Measurements from ENCODE around the gene ALG9.
A peak's percentile ranks its signal among the peaks of the same experiment; 100 is the strongest.

Gene ALG9

DNA sequence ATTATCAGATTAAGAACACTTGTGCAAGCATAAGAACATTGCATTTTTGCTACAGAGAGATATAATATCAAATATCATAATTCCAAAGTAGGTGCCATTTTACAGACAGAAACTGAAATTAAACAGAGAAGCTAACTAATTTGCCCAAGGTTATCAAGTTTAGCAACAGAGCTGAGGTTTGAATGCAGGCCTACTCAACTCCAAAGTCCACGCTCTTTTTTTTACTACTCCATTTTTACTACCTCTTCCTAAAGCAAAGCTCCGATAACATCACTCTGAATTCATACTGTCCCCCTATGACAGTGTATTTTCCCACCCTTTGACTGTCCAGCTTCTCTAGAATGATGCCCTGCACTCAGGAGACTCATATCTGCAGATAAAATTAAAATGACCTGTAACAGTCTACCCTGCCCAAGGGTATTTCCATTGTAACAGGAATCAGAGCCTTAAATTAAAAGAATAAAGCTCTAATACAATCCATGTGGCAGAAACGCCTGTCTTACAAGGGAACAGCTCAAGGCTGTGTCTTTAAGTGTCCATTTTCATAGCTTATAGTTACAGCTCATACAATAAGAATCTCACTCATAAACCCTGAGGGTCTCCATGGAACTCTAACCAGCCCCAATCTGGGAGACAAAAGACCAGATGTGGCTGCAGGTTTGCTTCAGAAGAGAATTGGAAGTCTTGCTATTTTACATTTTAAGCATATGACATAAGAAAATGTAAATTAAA is 36.8 kb downstream of the ALG9 start:
- TF ChIP-seq, protein P1, sequence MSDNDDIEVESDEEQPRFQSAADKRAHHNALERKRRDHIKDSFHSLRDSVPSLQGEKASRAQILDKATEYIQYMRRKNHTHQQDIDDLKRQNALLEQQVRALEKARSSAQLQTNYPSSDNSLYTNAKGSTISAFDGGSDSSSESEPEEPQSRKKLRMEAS (IDR thresholded peaks at IDR 0.05): no peak
- TF ChIP-seq YY1 (IDR thresholded peaks at IDR 0.05; ENCODE audit: low read depth): no peak
- TF ChIP-seq TEAD4 (IDR thresholded peaks at IDR 0.05): no peak
- no peak for TF ChIP-seq RAD21 (IDR thresholded peaks at IDR 0.05; ENCODE audit: low read depth)
- TF ChIP-seq, protein P2, sequence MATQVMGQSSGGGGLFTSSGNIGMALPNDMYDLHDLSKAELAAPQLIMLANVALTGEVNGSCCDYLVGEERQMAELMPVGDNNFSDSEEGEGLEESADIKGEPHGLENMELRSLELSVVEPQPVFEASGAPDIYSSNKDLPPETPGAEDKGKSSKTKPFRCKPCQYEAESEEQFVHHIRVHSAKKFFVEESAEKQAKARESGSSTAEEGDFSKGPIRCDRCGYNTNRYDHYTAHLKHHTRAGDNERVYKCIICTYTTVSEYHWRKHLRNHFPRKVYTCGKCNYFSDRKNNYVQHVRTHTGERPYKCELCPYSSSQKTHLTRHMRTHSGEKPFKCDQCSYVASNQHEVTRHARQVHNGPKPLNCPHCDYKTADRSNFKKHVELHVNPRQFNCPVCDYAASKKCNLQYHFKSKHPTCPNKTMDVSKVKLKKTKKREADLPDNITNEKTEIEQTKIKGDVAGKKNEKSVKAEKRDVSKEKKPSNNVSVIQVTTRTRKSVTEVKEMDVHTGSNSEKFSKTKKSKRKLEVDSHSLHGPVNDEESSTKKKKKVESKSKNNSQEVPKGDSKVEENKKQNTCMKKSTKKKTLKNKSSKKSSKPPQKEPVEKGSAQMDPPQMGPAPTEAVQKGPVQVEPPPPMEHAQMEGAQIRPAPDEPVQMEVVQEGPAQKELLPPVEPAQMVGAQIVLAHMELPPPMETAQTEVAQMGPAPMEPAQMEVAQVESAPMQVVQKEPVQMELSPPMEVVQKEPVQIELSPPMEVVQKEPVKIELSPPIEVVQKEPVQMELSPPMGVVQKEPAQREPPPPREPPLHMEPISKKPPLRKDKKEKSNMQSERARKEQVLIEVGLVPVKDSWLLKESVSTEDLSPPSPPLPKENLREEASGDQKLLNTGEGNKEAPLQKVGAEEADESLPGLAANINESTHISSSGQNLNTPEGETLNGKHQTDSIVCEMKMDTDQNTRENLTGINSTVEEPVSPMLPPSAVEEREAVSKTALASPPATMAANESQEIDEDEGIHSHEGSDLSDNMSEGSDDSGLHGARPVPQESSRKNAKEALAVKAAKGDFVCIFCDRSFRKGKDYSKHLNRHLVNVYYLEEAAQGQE (IDR thresholded peaks at IDR 0.05; ENCODE audit: low read depth): no peak
- TF ChIP-seq TCF12 (IDR thresholded peaks at IDR 0.05; ENCODE audit: low read depth): no peak
- TF ChIP-seq, protein P3, sequence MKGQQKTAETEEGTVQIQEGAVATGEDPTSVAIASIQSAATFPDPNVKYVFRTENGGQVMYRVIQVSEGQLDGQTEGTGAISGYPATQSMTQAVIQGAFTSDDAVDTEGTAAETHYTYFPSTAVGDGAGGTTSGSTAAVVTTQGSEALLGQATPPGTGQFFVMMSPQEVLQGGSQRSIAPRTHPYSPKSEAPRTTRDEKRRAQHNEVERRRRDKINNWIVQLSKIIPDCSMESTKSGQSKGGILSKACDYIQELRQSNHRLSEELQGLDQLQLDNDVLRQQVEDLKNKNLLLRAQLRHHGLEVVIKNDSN (IDR thresholded peaks at IDR 0.05): no peak
- TF ChIP-seq FOXM1 (IDR thresholded peaks at IDR 0.05; ENCODE audit: borderline replicate concordance, low read depth): no peak
- TF ChIP-seq CEBPB (IDR thresholded peaks at IDR 0.05): no peak
- TF ChIP-seq CREB1 (IDR thresholded peaks at IDR 0.05; ENCODE audit: low read depth): no peak
- TF ChIP-seq NFIC (IDR thresholded peaks at IDR 0.05): no peak
- no peak for TF ChIP-seq EGR1 (IDR thresholded peaks at IDR 0.05)

DNA sequence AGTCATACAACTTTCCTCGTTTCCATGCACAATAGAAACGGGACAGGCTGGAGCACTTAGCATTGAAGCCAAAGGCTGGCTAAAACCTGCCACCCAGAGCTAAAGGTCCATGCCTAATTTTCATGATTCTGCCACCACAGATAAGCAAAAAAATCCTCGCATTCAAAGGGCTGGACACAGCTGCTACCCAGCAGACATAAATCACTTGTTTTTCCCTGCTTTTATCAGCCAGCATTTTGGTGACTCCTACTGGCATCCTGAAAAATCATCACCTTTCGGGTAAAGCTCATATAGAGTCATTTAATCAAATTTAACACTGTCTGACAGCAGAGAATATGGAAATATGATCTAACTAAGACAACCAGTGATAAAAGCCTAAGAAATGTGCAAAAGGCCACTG is 37.9 kb downstream of the ALG9 start:
- TF ChIP-seq NFIC (IDR thresholded peaks at IDR 0.05): no peak
- TF ChIP-seq RAD21 (IDR thresholded peaks at IDR 0.05; ENCODE audit: low read depth): peak; percentile 37

DNA sequence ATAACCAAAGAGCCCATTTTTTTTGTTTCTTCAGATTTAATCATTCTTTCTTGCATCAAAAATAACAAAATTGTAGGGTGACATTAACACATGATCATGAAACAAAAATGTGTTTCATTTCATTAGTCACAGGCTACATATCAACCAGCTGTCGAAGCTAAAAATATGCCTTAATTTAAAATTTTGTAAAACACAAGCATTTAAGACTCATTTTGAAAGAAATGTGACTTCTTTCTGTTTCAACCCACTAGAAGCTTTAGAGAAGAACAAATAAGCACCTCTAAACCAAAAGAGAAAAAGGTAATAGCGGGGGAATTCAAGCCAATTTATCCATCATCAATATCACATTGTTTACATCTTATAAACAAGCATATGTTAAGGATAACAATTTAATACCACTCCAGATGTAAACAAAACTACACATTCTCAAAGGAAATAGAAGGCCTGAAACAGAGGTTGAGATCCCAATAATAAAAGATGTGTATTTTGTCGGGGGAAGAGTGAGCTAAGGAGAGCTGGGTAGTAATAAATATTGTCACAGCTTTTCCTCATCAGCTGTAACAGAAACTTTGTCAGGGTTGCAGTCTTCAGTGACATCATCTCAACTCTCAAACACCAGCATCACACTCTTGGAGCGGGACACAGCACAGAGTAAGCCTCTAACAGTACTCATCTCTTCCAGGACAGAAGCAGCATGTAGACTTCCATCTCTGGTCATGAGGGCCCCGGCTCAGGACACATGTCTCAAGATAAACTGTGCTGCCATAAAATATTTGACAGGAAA is 42.0 kb downstream of the ALG9 start:
- no peak for TF ChIP-seq YY1 (IDR thresholded peaks at IDR 0.05; ENCODE audit: low read depth)
- TF ChIP-seq CEBPB (IDR thresholded peaks at IDR 0.05): no peak
- TF ChIP-seq NFIC (IDR thresholded peaks at IDR 0.05): no peak
- TF ChIP-seq, protein P1 (IDR thresholded peaks at IDR 0.05): no peak
- no peak for TF ChIP-seq CREB1 (IDR thresholded peaks at IDR 0.05; ENCODE audit: low read depth)

DNA sequence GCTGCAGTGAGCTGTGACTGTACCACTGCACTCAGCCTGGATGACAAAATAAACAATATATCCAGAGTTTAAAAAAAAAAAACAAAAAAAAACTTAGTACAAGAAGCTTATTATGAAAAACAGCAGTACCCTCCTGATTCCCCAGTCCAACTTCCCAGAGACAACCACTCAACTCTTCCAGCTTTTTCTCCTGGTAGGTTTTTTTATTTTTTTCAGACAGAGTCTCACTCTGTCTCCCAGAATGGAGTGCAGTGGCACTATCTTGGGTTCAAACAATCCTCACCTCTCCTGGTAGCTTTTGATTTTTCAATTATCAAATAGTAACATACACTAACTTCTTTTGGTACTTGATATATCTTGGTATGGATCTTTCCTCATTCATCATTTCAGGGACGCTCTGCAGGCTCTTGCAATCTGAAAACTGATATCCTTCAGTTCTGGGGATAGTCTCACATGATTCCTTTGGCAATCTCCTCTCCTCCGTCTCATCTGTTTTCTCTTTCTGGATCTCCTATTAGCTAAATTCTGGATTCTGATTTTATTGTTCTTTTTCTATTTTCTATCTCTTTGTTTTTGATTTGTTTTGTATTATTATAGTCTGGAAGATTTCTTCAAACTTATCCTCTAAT is 44.9 kb downstream of the ALG9 start:
- TF ChIP-seq TCF12 (IDR thresholded peaks at IDR 0.05; ENCODE audit: low read depth): no peak

DNA sequence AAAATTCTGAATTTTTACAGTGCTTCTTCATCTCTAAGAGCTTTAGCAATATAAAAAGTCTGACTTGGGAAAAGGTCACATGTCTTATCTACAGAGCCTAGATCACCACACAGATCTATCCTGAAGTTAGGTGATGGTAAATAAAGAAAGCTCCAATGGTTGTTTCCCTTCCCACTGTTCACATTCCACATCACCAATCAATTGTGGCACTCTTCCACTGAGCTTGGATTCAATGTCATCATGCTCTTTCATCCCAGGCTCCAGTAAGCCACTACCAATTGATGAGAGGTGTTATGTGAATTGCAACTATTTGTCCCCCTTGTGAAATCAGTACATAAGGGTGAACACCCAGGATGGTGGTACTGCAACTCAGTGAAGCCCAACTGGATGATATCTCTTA is 47.8 kb downstream of the ALG9 start:
- TF ChIP-seq TEAD4 (IDR thresholded peaks at IDR 0.05) (no peak), ZBTB7A (IDR thresholded peaks at IDR 0.05; ENCODE audit: low read depth) (no peak)

DNA sequence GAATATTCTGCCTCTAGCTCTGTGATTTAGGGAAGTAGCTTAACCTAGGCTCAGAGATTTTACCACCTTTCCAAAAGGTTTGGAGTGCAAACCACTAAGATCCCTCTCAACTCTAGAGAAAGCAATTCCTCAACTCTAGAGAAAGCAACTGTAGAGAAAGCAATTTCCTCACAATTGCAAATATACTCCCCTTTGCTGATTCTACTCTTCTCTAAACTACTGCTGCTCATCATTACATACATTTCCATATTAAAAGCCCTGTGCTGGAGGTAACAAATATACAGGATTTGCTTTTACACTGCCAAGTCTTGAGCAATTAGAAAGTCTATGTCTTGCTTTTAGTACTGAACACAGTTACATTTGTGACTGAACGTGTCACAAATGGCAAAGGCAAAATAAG is 48.2 kb downstream of the ALG9 start:
- no peak for TF ChIP-seq NFIC (IDR thresholded peaks at IDR 0.05)
- TF ChIP-seq, protein P1 (IDR thresholded peaks at IDR 0.05): no peak
- TF ChIP-seq TCF12 (IDR thresholded peaks at IDR 0.05; ENCODE audit: low read depth): no peak

DNA sequence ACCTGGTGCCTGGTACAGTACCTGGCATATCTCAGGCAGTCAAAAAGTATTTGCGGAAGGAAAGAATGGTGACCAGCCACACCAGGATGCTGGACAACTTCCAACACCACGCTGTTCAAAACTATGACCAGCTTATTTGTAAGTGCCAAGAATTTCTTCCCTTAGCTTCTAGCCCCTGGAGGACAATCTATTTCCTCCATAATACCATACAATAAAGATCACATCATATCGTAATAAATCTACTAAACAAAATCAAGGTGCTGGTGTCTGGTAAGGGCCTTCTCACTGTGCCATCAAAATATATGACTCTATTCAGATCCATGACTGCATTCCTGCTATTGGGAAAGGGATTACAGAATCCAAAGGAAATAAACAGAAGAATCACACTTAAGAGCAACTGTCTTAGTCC is 51.5 kb downstream of the ALG9 start:
- peak; percentile 91 for TF ChIP-seq NFIC (IDR thresholded peaks at IDR 0.05)
- 0 out of 2 replicates have a peak, but pooled peaks have one; percentile 33 for TF ChIP-seq EP300 (IDR thresholded peaks at IDR 0.05; ENCODE audit: borderline replicate concordance)
- no peak for TF ChIP-seq EGR1 (IDR thresholded peaks at IDR 0.05)
- peak; percentile 27; the same call in 1 of the 2 replicates for TF ChIP-seq TEAD4 (IDR thresholded peaks at IDR 0.05)
- peak; percentile 50; the same call in 1 of the 2 replicates for TF ChIP-seq TCF12 (IDR thresholded peaks at IDR 0.05; ENCODE audit: low read depth)

DNA sequence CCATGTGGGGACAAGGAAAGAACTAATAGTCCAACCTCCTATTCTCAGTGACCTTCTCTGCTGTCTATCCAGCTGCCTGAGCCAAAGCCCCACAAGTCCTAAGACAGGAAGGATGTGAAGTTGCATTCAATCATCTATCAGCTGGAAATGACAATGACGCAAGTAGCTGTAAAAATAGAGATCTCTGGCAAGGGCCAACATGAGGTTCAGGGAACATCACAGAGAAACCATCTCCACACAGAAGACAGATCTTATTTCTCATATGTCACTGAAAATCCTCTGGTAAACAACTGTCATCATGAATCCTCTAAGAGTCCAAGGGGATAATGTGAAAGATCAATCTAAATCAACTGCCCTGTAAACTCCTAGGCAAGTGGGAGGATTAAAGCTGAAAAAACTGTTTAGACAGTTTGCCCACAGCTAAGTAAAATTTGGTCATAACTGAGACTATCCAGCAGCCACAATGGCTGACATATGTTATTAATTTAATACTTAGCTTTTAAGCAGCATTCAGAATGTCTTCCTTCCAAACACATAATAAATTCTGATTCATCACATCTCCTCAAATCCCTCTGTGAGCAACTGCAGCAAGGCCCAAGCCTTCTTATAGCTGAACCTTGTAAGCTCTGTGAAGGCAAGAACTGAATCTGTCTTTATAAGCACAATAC is 52.1 kb downstream of the ALG9 start:
- TF ChIP-seq, protein P1 (IDR thresholded peaks at IDR 0.05): no peak
- TF ChIP-seq TCF12 (IDR thresholded peaks at IDR 0.05; ENCODE audit: low read depth): no peak
- no peak for TF ChIP-seq FOXM1 (IDR thresholded peaks at IDR 0.05; ENCODE audit: borderline replicate concordance, low read depth)
- TF ChIP-seq CEBPB (IDR thresholded peaks at IDR 0.05): no peak
- no peak for TF ChIP-seq YY1 (IDR thresholded peaks at IDR 0.05; ENCODE audit: low read depth)
- TF ChIP-seq, protein P3 (IDR thresholded peaks at IDR 0.05): no peak
- TF ChIP-seq CREB1 (IDR thresholded peaks at IDR 0.05; ENCODE audit: low read depth): no peak
- TF ChIP-seq NFIC (IDR thresholded peaks at IDR 0.05): no peak
- TF ChIP-seq TEAD4 (IDR thresholded peaks at IDR 0.05): no peak
- TF ChIP-seq ZBTB7A (IDR thresholded peaks at IDR 0.05; ENCODE audit: low read depth): no peak
- TF ChIP-seq EGR1 (IDR thresholded peaks at IDR 0.05): no peak
- TF ChIP-seq RAD21 (IDR thresholded peaks at IDR 0.05; ENCODE audit: low read depth): no peak

All from Ishikawa (cell line).